ENCODE measurements around the gene CSNK1A1L. TPM values are rescaled to one million over a fixed set of nuclear protein-coding genes. Genes with fewer than 3 reads are reported as not detected.

CSNK1A1L gene
- total and polyA plus RNA-seq, 2 of the 8 experiments (the other 6 are each of a cell fraction or from before 2014, with no cell fraction given): not detected

- Histone ChIP-seq H2BK5ac (ENCODE audit: low read depth, low read length) (no peak overlapping the region), H2BK120ac (replicated peaks; ENCODE audit: low read depth, low read length) (no peak overlapping the region), H3K4me1 (replicated peaks in 1 of 4; ENCODE audit: control insufficient read depth in 3 of 4, insufficient read depth in 4 of 4, low read length in 3 of 4) (no peaks in the 10 kb centered on the region), H3K27ac (ENCODE audit: low read depth, low read length) (no peak overlapping the region), H3K27me3 (replicated peaks in 1 of 4; ENCODE audit: control insufficient read depth in 3 of 4, extremely low read depth in 1 of 4, insufficient read depth in 3 of 4, low read length in 3 of 4) (no peaks in the 10 kb centered on the region), H2BK20ac (ENCODE audit: low read length) (no peak overlapping the region), H2BK12ac (ENCODE audit: low read depth, low read length) (no peak overlapping the region), H3K4me2 (ENCODE audit: insufficient read depth in 1 of 2, low read depth in 2 of 2, low read length in 2 of 2) (no peak overlapping the region), H3K9ac (replicated peaks in 1 of 4; ENCODE audit: extremely low read depth in 1 of 4, low read depth in 3 of 4, low read length in 3 of 4) (no peak overlapping the region), H4K20me1 (replicated peaks in 1 of 2; ENCODE audit: control insufficient read depth in 1 of 2, insufficient read depth in 2 of 2, low read length in 2 of 2) (no peaks in the 10 kb centered on the region), H4K8ac (ENCODE audit: extremely low read depth, insufficient read depth, low read length) (no peak overlapping the region), H4K91ac (replicated peaks; ENCODE audit: insufficient read length, low read length) (no peak overlapping the region), H3K23ac (ENCODE audit: insufficient read length) (no peak overlapping the region), H3K4me3 (ENCODE audit: extremely low read depth in 1 of 4, insufficient read depth in 2 of 4, low read depth in 3 of 4, low read length in 4 of 4) (no peak overlapping the region), H3K23me2 (ENCODE audit: low read depth, low read length) (no peaks in the 10 kb centered on the region), H2AK5ac (ENCODE audit: low read depth, low read length) (no peak overlapping the region), H3K9me3 (ENCODE audit: insufficient read depth in 2 of 2, low read depth in 1 of 2, low read length in 1 of 2) (no peaks in the 10 kb centered on the region), H2BK15ac (ENCODE audit: low read length) (no peak overlapping the region), H3K79me2 (ENCODE audit: control insufficient read depth in 1 of 2, insufficient read depth in 2 of 2, low read length in 2 of 2) (no peaks in the 10 kb centered on the region), H2AFZ (ENCODE audit: low read length) (no peak overlapping the region), H3K18ac (ENCODE audit: extremely low read depth, low read length) (no peak overlapping the region), H3K4ac (replicated peaks; ENCODE audit: insufficient read length, low read depth, low read length) (no peak overlapping the region), H4K5ac (ENCODE audit: insufficient read length, low read depth, low read length) (no peak overlapping the region), H3K36me3 (ENCODE audit: control insufficient read depth in 2 of 4, insufficient read depth in 4 of 4, low read length in 3 of 4) (no peaks in the 10 kb centered on the region), H3K79me1 (ENCODE audit: low read depth, low read length) (no peaks in the 10 kb centered on the region), H3K14ac (ENCODE audit: insufficient read length) (no peak overlapping the region), H3K56ac (replicated peaks; ENCODE audit: insufficient read length, low read depth, low read length) (no peak overlapping the region)
- ChIA-PET POLR2A (ENCODE audit: partially characterized antibody) (interaction anchor here (0.8 kb wide), 1 partner anchor 12 kb away, joined by 3 read pairs; no protein-coding TSS in a partner anchor), CTCF (ENCODE audit: partially characterized antibody) (interaction anchor here (2.3 kb wide), 1 partner anchor 19 kb away, joined by 6 read pairs; no protein-coding TSS in a partner anchor)
- DNase-seq (ENCODE audit: low read depth in 1 of 2, low spot score in 2 of 2) (no peak), FAIRE-seq (no peak)
- TF ChIP-seq CTBP2 (IDR thresholded peaks at IDR 0.05; ENCODE audit: borderline replicate concordance, insufficient read depth, insufficient read length, low read length) (no peak), POU5F1 (IDR thresholded peaks at IDR 0.05; ENCODE audit: low read depth, low read length) (no peak), MAX (IDR thresholded peaks at IDR 0.05) (no peak), RBBP5 (IDR thresholded peaks at IDR 0.05; ENCODE audit: borderline replicate concordance, low read depth, low read length) (no peak), RFX5 (IDR thresholded peaks at IDR 0.05; ENCODE audit: borderline replicate concordance, low read depth, low read length) (no peak), RXRA (IDR thresholded peaks at IDR 0.05; ENCODE audit: insufficient read depth, low read depth, low read length) (no peak), GTF2F1 (IDR thresholded peaks at IDR 0.05; ENCODE audit: borderline replicate concordance, low read depth, low read length) (no peak), TAF1 (IDR thresholded peaks at IDR 0.05; ENCODE audit: low read depth, low read length) (no peak), SP2 (IDR thresholded peaks at IDR 0.05; ENCODE audit: low read length) (no peak), POLR2AphosphoS5 (IDR thresholded peaks at IDR 0.05; ENCODE audit: low read depth, low read length) (no peak), CREB1 (IDR thresholded peaks at IDR 0.05) (no peak), FOSL1 (IDR thresholded peaks at IDR 0.05; ENCODE audit: insufficient read depth, low read depth, low read length) (no peak), HDAC6 (IDR thresholded peaks at IDR 0.05; ENCODE audit: low read depth, low read length) (no peak), JUND (IDR thresholded peaks at IDR 0.05; ENCODE audit: low read length) (no peak), SP1 (IDR thresholded peaks at IDR 0.05; ENCODE audit: low read depth, low read length) (no peak)
- 89% methylated on average over 1 of the region's 1 CpG; no CpG with 5 or more reads in 1 of the 2 experiments for WGBS, 2 experiments (ENCODE audit: extremely low coverage in 1 of 2, insufficient coverage in 1 of 2, insufficient read length in 1 of 2, insufficient replicate concordance in 2 of 2, low coverage in 1 of 2, low lambda C conversion rate in 2 of 2, missing lambda C conversion rate in 1 of 2)
Observed at GRCh38 chr13:37091835-37092234, 13.6 kb downstream of the CSNK1A1L start.

Data from H1 (cell line).